ENCODE results near the gene AOC1. TPM values are rescaled to one million over a fixed set of nuclear protein-coding genes. Genes with fewer than 3 reads are reported as not detected.

The AOC1 gene
- total and polyA plus RNA-seq, 2 of the 13 experiments (the other 11 are each of a cell fraction or from before 2014, with no cell fraction given) = not detected

- no peaks in the 10 kb centered on the region for H3K36me3 ChIP-seq (replicated peaks in 1 of 2; ENCODE audit: control insufficient read depth in 1 of 2, insufficient read depth in 2 of 2, low read length in 2 of 2)
- CTCF ChIA-PET (ENCODE audit: low intra/inter-chr PET ratio, low total read pairs) = interaction anchor here (2.3 kb wide), 1 partner anchor 98 kb away, joined by 24 read pairs; no protein-coding TSS in a partner anchor
- H3K79me2 ChIP-seq (ENCODE audit: insufficient read depth, low read length) = no peaks in the 10 kb centered on the region
- peaks cover 3% of the 10 kb centered on the region; the same call in 1 of the 2 replicates for H3K9me3 ChIP-seq (ENCODE audit: low read length)
- intact Hi-C loops (cut with micrococcal nuclease; ENCODE audit: unreplicated experiment) = loop anchor here (1.0 kb wide), 1 partner anchor 99 kb away; no protein-coding TSS in a partner anchor
- POLR2A ChIA-PET = no interaction called here
- no peak overlapping the region for H3K27ac ChIP-seq (ENCODE audit: extremely low read length, insufficient read depth, low read length)
- WGBS (ENCODE audit: low lambda C conversion rate) = 0% methylated on average over 2 of the region's 4 CpGs
- H3K9ac ChIP-seq (ENCODE audit: insufficient read depth, low read depth, low read length) = no peak overlapping the region
- H3K4me3 ChIP-seq (replicated peaks in 1 of 3; ENCODE audit: insufficient read depth in 1 of 3, low read depth in 2 of 3, low read length in 3 of 3) = no peak overlapping the region
- DNase-seq (ENCODE audit: low spot score) (no peak), ATAC-seq (no peak; the same call in 2 of the 3 replicates), FAIRE-seq (no peak)
- in situ Hi-C loops (cut with HindIII; ENCODE audit: extremely low pct_ligation_motif_present, low pct_unique_long_range_greater_than_20kb) = loop anchor here (5.0 kb wide), 1 partner anchor 100 kb away; no protein-coding TSS in a partner anchor
- no TSS peak for BruUV-seq (replicated peaks)
- H3K27me3 ChIP-seq (ENCODE audit: control insufficient read depth in 1 of 2, insufficient read depth in 2 of 2, low read length in 2 of 2) = peaks cover 0 to 3% of the 10 kb centered on the region in 2 experiments; a peak in 1 of 5 replicates
- TF ChIP-seq ZNF644 (CRISPR knock-in tag; IDR thresholded peaks at IDR 0.05; ENCODE audit: low read depth) (no peak), ZNF704 (CRISPR knock-in tag; IDR thresholded peaks at IDR 0.05; ENCODE audit: borderline replicate concordance) (no peak), NR3C1 (CRISPR knock-in tag; IDR thresholded peaks at IDR 0.05) (no peak), ZNF879 (CRISPR knock-in tag; IDR thresholded peaks at IDR 0.05) (no peak), RBM39 (IDR thresholded peaks at IDR 0.05; ENCODE audit: low read depth, low read length, poor library complexity, severe bottlenecking) (no peak), MTF2 (CRISPR knock-in tag; IDR thresholded peaks at IDR 0.05; ENCODE audit: borderline replicate concordance) (no peak)
- no peaks in the 10 kb centered on the region for H4K20me1 ChIP-seq (ENCODE audit: insufficient read depth, low read length)
- H3K4me1 ChIP-seq (ENCODE audit: insufficient read depth, low read length) = no peaks in the 10 kb centered on the region
- no peak overlapping the region for H3K4me2 ChIP-seq (ENCODE audit: low read depth, low read length)
- H2AFZ ChIP-seq (ENCODE audit: low read length) = no peak overlapping the region
Measured at GRCh38 chr7:150877536-150877935, 25.2 kb downstream of the AOC1 start.

- CTCF ChIA-PET (ENCODE audit: low intra/inter-chr PET ratio, low total read pairs) = no interaction called here
- FAIRE-seq = no peak
- TF ChIP-seq NFYC (CRISPR knock-in tag; IDR thresholded peaks at IDR 0.05) (no peak), HNRNPK (IDR thresholded peaks at IDR 0.05; ENCODE audit: low read depth, low read length, poor library complexity, severe bottlenecking) (no peak), ARID3A (IDR thresholded peaks at IDR 0.05; ENCODE audit: low read depth, low read length) (no peak), ZNF501 (CRISPR knock-in tag; IDR thresholded peaks at IDR 0.05) (no peak), ZNF20 (CRISPR knock-in tag; IDR thresholded peaks at IDR 0.05) (no peak), PHF21A (CRISPR knock-in tag; IDR thresholded peaks at IDR 0.05) (no peak), ZBTB33 (CRISPR knock-in tag; IDR thresholded peaks at IDR 0.05) (no peak), RORA (CRISPR knock-in tag; IDR thresholded peaks at IDR 0.05) (no peak)
Measured at GRCh38 chr7:150879345-150879744, 27.0 kb downstream of the AOC1 start.

More at GRCh38 chr7:150879345-150879744, 27.0 kb downstream of the AOC1 start:
- H3K4me3 ChIP-seq (replicated peaks in 1 of 3; ENCODE audit: insufficient read depth in 1 of 3, low read depth in 2 of 3, low read length in 3 of 3) = no peak overlapping the region
- H3K36me3 ChIP-seq (replicated peaks in 1 of 2; ENCODE audit: control insufficient read depth in 1 of 2, insufficient read depth in 2 of 2, low read length in 2 of 2) = no peaks in the 10 kb centered on the region
- no peak overlapping the region for H3K4me2 ChIP-seq (ENCODE audit: low read depth, low read length)
- H3K4me1 ChIP-seq (ENCODE audit: insufficient read depth, low read length) = no peaks in the 10 kb centered on the region
- H3K27ac ChIP-seq (ENCODE audit: extremely low read length, insufficient read depth, low read length) = no peak overlapping the region
- H3K27me3 ChIP-seq (ENCODE audit: control insufficient read depth in 1 of 2, insufficient read depth in 2 of 2, low read length in 2 of 2) = peaks cover 0 to 3% of the 10 kb centered on the region in 2 experiments; a peak in 1 of 5 replicates
- H3K9me3 ChIP-seq (ENCODE audit: low read length) = peaks cover 3% of the 10 kb centered on the region; the same call in 1 of the 2 replicates
- no peak overlapping the region for H3K9ac ChIP-seq (ENCODE audit: insufficient read depth, low read depth, low read length)
- no peaks in the 10 kb centered on the region for H4K20me1 ChIP-seq (ENCODE audit: insufficient read depth, low read length)
- in situ Hi-C loops (cut with HindIII; ENCODE audit: extremely low pct_ligation_motif_present, low pct_unique_long_range_greater_than_20kb) = loop anchor here (5.0 kb wide), 1 partner anchor 102 kb away; no protein-coding TSS in a partner anchor
- ATAC-seq (no peak), DNase-seq (ENCODE audit: low spot score) (no peak)
- no TSS peak for BruUV-seq (replicated peaks)
- POLR2A ChIA-PET = no interaction called here
- no peak overlapping the region for H2AFZ ChIP-seq (ENCODE audit: low read length)
- intact Hi-C loops (cut with micrococcal nuclease; ENCODE audit: unreplicated experiment) = no loop called here
- no peaks in the 10 kb centered on the region for H3K79me2 ChIP-seq (ENCODE audit: insufficient read depth, low read length)

Data from HepG2 (cell line).